OCI-LY3 (cell line): ENCODE measurements around the gene LRBA.

ENCODE experiments used
- H2AFZ ChIP-seq: fragments of 200-600, 300-600 bp; shearing (Covaris generic); 2 replicates; pipeline ENCODE4 v1.6.0; 2014; ENCODE audit warnings: antibody characterized with exemption, low read depth, low read length
- H3K27ac ChIP-seq: fragments of 200-600, 300-600 bp; sonication (generic); 2 replicates; pipeline ENCODE4 v1.5.1; 2014; ENCODE audit warnings: mild to moderate bottlenecking, low read length, moderate library complexity, mixed read lengths
- H3K27me3 ChIP-seq: fragments of 200-600, 300-600 bp; sonication (generic); 2 replicates; pipeline ENCODE4 v1.6.1; 2014; ENCODE audit warnings: low read depth, low read length, mixed read lengths
- H3K36me3 ChIP-seq: fragments of 200-600, 300-600 bp; sonication (generic); replicated peaks from 2 replicates; pipeline ENCODE3; 2014; ENCODE audit warnings: low read depth, low read length, mixed read lengths
- H3K4me1 ChIP-seq: fragments of 300-600, 200-600 bp; sonication (generic); 2 replicates; pipeline ENCODE4 v1.6.1; 2014; ENCODE audit warnings: low read length, mixed read lengths
- H3K4me2 ChIP-seq: fragments of 200-600, 300-600 bp; sonication (generic); 2 replicates; pipeline ENCODE4 v1.6.1; 2014; ENCODE audit warnings: low read length, mixed read lengths
- H3K4me3 ChIP-seq: fragments of 300-600, 200-600 bp; sonication (generic); 2 replicates; pipeline ENCODE4 v1.5.1; 2014; ENCODE audit warnings: antibody characterized with exemption, mild to moderate bottlenecking, low read length, moderate library complexity
- H3K79me2 ChIP-seq: fragments of 300-600, 200-600 bp; shearing (Covaris generic); 2 replicates; pipeline ENCODE4 v1.6.1; 2014; ENCODE audit warnings: mild to moderate bottlenecking, low read length, mixed read lengths
- H3K9ac ChIP-seq: fragments of 300-600, 200-600 bp; shearing (Covaris generic); 2 replicates; pipeline ENCODE4 v1.6.0; 2014; ENCODE audit warnings: mild to moderate bottlenecking, low read length, moderate library complexity
- H3K9me3 ChIP-seq: fragments of 200-600, 300-600 bp; shearing (Covaris generic); 2 replicates; pipeline ENCODE4 v1.6.1; 2014; ENCODE audit warnings: low read length, mixed read lengths; ENCODE audit not compliant: insufficient read depth
- H4K20me1 ChIP-seq: fragments of 200-600, 300-600 bp; sonication (generic); 2 replicates; pipeline ENCODE4 v1.6.1; 2016; ENCODE audit warnings: low read length, mixed read lengths; ENCODE audit not compliant: insufficient read depth
- EZH2phosphoT487 ChIP-seq: fragments of 200-600 bp; shearing (Covaris generic); IDR thresholded peaks from 2 replicates; pipeline ENCODE4 v1.6.1; 2018; ENCODE audit warnings: antibody characterized with exemption, mixed run types, low read depth
- TF ChIP-seq, protein P1 (sequence below): fragments of 200-600, 300-600 bp; sonication (generic); IDR thresholded peaks from 2 replicates; pipeline ENCODE4 v1.5.1; 2014; ENCODE audit warnings: antibody characterized with exemption, low read length, low read depth

The LRBA gene

DNA sequence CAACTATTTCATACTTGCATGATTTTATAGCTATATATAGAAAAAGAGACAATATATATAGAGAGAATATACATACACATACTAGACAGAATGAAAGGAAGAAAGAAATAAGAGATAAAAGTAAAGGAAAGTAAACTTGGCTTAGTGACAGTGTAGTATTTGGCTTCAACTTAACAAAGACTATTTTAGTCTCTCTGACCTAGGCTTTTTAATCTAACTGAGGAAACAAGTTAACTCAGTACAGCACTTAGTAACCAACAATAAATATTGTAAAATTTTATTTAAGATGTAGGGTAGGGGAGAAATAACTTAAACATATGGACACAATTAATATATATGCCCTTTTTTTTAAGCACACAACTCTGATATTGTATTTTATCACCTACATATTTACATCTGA lies 682.1 kb downstream of the LRBA start:
- Histone ChIP-seq H3K4me1 (no peaks in the 10 kb centered on the region), H3K36me3 (no peaks in the 10 kb centered on the region), H3K79me2 (no peaks in the 10 kb centered on the region), H3K9me3 (no peaks in the 10 kb centered on the region), H3K9ac (no peak overlapping the region), H3K27me3 (no peaks in the 10 kb centered on the region), H3K4me2 (no peak overlapping the region), H3K27ac (no peak overlapping the region), H2AFZ (no peak overlapping the region), H4K20me1 (no peaks in the 10 kb centered on the region), H3K4me3 (no peak overlapping the region)
- TF ChIP-seq, protein P1, sequence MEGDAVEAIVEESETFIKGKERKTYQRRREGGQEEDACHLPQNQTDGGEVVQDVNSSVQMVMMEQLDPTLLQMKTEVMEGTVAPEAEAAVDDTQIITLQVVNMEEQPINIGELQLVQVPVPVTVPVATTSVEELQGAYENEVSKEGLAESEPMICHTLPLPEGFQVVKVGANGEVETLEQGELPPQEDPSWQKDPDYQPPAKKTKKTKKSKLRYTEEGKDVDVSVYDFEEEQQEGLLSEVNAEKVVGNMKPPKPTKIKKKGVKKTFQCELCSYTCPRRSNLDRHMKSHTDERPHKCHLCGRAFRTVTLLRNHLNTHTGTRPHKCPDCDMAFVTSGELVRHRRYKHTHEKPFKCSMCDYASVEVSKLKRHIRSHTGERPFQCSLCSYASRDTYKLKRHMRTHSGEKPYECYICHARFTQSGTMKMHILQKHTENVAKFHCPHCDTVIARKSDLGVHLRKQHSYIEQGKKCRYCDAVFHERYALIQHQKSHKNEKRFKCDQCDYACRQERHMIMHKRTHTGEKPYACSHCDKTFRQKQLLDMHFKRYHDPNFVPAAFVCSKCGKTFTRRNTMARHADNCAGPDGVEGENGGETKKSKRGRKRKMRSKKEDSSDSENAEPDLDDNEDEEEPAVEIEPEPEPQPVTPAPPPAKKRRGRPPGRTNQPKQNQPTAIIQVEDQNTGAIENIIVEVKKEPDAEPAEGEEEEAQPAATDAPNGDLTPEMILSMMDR = no peak
- TF ChIP-seq EZH2phosphoT487 = no peak

DNA sequence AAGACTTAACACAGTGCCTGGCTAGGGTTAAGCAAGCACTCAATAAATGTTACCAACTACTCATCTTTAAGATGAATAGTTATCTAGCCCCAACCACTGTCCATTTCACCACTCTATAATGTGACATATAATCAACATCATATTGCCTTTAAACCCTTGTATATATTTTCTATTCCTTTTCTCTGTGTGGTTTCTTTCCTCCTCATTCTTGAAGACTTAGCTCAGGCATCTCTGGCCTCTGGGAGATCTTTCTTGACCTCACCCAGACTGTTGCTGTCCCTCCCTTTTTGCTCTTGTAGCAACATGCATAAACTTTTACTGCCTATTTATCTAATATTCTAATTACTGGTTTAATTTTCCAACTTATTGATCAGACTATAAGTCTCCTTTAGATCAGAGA lies 683.0 kb downstream of the LRBA start:
- TF ChIP-seq, protein P1 = no peak
- TF ChIP-seq EZH2phosphoT487 = no peak
- no peaks in the 10 kb centered on the region for H4K20me1 ChIP-seq
- H3K9me3 ChIP-seq = no peaks in the 10 kb centered on the region
- no peak overlapping the region for H3K4me2 ChIP-seq
- H3K4me3 ChIP-seq = no peak overlapping the region
- no peaks in the 10 kb centered on the region for H3K79me2 ChIP-seq
- H3K27ac ChIP-seq = no peak overlapping the region
- H3K4me1 ChIP-seq = no peaks in the 10 kb centered on the region
- H3K9ac ChIP-seq = no peak overlapping the region
- H3K27me3 ChIP-seq = no peaks in the 10 kb centered on the region
- H2AFZ ChIP-seq = no peak overlapping the region
- H3K36me3 ChIP-seq = no peaks in the 10 kb centered on the region

- TF ChIP-seq, protein P1 = no peak
- TF ChIP-seq EZH2phosphoT487 = no peak
- H3K9me3 ChIP-seq = no peaks in the 10 kb centered on the region
- H2AFZ ChIP-seq = no peak overlapping the region
- no peak overlapping the region for H3K9ac ChIP-seq
- no peaks in the 10 kb centered on the region for H4K20me1 ChIP-seq
- no peak overlapping the region for H3K4me2 ChIP-seq
- no peaks in the 10 kb centered on the region for H3K79me2 ChIP-seq
- H3K36me3 ChIP-seq = no peaks in the 10 kb centered on the region
- H3K27ac ChIP-seq = no peak overlapping the region
- no peak overlapping the region for H3K4me3 ChIP-seq
- no peaks in the 10 kb centered on the region for H3K4me1 ChIP-seq
- H3K27me3 ChIP-seq = no peaks in the 10 kb centered on the region
Observed at GRCh38 chr4:150329373-150329772, 685.7 kb downstream of the LRBA start.

GRCh38 chr4:150328496-150328895 lies 686.6 kb downstream of the LRBA start:
- H3K27me3 ChIP-seq = no peaks in the 10 kb centered on the region
- TF ChIP-seq, protein P1 = no peak
- TF ChIP-seq EZH2phosphoT487 = no peak
- no peaks in the 10 kb centered on the region for H3K4me1 ChIP-seq
- no peak overlapping the region for H3K27ac ChIP-seq
- H3K4me2 ChIP-seq = no peak overlapping the region
- no peaks in the 10 kb centered on the region for H3K36me3 ChIP-seq
- no peaks in the 10 kb centered on the region for H3K9me3 ChIP-seq
- H3K79me2 ChIP-seq = no peaks in the 10 kb centered on the region
- no peak overlapping the region for H3K4me3 ChIP-seq
- no peak overlapping the region for H2AFZ ChIP-seq
- no peak overlapping the region for H3K9ac ChIP-seq
- no peaks in the 10 kb centered on the region for H4K20me1 ChIP-seq
